Bronchial epithelial cell (primary cell): ENCODE data around the gene KRTAP10-8. TPM values are rescaled to one million over a fixed set of nuclear protein-coding genes. Genes with fewer than 3 reads are reported as not detected.
A peak's percentile ranks its signal among the peaks of the same experiment; 100 is the strongest.

Experiments used
- DNase-seq: peaks from one replicate; pipeline ENCODE4 v3.0.0-alpha.2; 2010; ENCODE audit warnings: low read depth
- FAIRE-seq: peaks from 2 replicates; lab custom pipeline; 2011; peaks lifted over from hg19 to GRCh38; lab: Jason Lieb, UNC
- H3K27me3 ChIP-seq: 2 replicates; pipeline ENCODE4 v1.5.1; 2011; ENCODE audit warnings: low read length; ENCODE audit not compliant: control insufficient read depth, insufficient read depth
- H3K36me3 ChIP-seq: 2 replicates; pipeline ENCODE4 v1.5.1; 2011; ENCODE audit warnings: low read length; ENCODE audit not compliant: control insufficient read depth, insufficient read depth
- H3K4me3 ChIP-seq: 2 replicates; pipeline ENCODE4 v1.5.1; 2011; ENCODE audit warnings: mild to moderate bottlenecking, low read depth, low read length, control low read depth
- total RNA-seq: library from RNA; depleted of rRNA; stranded (reverse); fragments of >200 nt; gene quantifications from 2 replicates; pipeline ENCODE4 v1.2.1, GENCODE V29; 2014
- TF ChIP-seq, protein P1 (sequence below): IDR thresholded peaks from 2 replicates; pipeline ENCODE4 v1.5.1; 2011; ENCODE audit warnings: mild to moderate bottlenecking, moderate library complexity, low read length, control low read depth, inconsistent platforms; ENCODE audit not compliant: insufficient read depth, severe bottlenecking

KRTAP10-8 gene
- total RNA-seq, 1 donor from 2014 or later, result not detected

DNA sequence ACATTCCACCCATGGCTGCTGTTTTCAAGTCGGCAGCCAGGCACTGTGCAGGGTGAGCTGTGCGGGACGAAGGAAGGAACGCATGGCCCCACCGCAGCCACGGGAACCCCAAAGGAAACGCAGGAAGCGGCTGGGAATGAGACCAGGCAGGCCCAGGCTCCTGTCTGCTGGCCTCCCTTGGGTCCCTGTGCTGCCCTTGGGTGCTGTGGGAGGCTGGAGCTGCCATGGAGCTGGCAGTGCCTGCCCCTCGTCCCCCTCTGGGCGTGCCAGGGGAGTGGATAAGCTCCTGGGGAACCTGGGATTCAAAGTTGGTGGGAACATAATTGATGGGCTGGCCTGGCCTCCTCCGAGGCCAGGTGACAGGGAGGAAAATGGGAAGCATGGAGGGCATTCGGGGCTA is 43.6 kb upstream of the KRTAP10-8 start:
- TF ChIP-seq, protein P1, sequence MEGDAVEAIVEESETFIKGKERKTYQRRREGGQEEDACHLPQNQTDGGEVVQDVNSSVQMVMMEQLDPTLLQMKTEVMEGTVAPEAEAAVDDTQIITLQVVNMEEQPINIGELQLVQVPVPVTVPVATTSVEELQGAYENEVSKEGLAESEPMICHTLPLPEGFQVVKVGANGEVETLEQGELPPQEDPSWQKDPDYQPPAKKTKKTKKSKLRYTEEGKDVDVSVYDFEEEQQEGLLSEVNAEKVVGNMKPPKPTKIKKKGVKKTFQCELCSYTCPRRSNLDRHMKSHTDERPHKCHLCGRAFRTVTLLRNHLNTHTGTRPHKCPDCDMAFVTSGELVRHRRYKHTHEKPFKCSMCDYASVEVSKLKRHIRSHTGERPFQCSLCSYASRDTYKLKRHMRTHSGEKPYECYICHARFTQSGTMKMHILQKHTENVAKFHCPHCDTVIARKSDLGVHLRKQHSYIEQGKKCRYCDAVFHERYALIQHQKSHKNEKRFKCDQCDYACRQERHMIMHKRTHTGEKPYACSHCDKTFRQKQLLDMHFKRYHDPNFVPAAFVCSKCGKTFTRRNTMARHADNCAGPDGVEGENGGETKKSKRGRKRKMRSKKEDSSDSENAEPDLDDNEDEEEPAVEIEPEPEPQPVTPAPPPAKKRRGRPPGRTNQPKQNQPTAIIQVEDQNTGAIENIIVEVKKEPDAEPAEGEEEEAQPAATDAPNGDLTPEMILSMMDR, result no peak
- no peak overlapping the region for H3K4me3 ChIP-seq
- FAIRE-seq, result no peak
- H3K27me3 ChIP-seq, result no peaks in the 10 kb centered on the region
- no peaks in the 10 kb centered on the region for H3K36me3 ChIP-seq
- DNase-seq, result no peak

DNA sequence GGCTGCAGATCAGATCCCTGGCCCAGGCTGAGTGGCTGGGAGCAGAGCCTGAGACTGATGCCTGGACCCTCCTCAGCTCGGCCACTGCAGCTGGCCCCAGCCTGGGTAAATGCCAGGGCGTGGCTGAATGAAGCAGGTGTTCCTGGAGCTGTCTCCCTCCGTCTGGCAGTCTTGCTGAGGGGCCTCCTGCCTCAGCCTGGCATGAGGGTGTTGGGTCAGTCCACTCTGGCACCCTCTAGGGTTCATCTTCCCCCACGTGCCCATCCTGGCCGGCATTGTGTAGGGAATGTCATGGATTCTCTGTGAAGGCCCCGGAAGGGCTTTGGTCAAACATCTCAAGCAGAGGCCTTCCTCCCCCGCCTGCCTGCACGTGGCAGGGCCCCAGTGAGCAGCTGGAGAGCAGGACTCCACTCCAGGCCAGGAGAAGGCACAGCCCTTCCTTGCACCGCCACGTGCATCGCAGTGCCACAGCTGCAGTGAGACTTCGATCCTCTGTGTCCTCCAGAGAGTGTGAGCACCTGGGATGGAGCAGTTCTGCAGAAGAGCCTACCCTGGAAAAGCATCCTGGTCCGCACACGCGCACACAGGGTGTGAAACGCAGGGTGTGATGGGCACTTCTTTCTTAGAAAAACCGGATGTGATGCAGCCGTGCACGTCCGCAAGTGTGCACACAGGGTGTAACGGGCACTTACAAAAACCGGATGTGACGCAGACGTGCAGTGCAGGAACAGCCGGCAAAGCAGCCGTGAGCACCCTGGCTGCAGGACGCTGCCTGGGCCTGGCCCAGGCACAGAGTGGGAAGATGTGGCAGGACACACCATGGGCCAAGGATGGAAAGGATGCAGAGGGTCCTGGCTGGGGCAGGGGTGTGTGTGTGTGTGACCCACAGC is 43.0 kb upstream of the KRTAP10-8 start:
- TF ChIP-seq, protein P1, result no peak
- FAIRE-seq (no peak), DNase-seq (no peak)

DNA sequence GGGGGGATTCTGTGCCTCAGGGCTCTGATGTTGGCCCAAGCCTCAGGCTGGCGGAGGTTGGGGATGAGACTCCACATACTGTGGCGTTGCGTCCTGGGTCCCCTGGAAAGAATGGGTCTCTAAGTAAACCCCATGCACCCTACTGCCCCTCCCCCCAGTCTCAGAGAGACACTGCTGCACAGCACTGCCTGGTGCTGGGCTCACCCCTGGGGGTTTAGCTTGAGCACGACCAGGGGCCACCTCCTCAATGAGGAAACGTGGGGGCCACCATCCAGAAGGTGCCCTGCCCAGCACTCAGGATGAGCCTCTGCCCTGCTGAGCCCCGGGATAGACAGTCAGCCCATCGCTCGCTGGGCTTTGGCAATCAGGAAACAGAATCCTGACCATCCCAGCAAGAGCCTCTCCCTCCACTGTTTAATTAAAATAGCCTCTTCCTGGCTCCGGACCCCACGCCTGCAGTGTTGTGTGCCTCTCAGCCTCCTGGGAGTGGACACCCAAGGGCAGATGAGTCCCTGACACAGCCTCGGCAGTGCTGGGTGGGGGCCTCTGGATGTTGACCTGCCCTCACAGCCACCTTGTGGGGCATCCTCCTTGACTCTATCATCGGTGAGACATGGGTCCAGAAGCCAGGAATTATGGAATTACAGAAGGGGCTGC is 41.9 kb upstream of the KRTAP10-8 start:
- DNase-seq (no peak), FAIRE-seq (no peak)
- no peaks in the 10 kb centered on the region for H3K36me3 ChIP-seq
- no peak overlapping the region for H3K4me3 ChIP-seq
- H3K27me3 ChIP-seq, result no peaks in the 10 kb centered on the region
- TF ChIP-seq, protein P1, result no peak

More for the DNA sequence above, 43.0 kb upstream of the KRTAP10-8 start:
- Histone ChIP-seq H3K36me3 (no peaks in the 10 kb centered on the region), H3K27me3 (no peaks in the 10 kb centered on the region), H3K4me3 (no peak overlapping the region)

DNA sequence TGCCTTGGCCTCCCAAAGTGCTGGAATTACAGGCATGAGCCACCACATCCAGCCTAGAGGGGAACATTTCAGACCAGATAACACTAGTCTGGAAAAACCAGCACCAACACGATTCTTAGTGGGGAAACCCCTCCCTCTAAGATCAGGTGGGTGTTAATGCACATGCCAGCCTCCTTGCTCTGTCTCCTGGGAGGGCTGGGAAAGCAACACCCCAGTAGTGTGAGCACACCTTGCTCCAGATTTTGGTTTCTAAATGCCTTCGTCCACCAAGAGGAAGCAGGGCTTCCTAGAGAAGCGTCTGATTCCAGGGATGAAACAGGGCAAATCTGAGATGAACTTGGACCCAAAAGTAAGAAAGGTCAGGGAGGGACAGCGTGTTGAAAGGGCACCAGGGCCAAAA is 40.6 kb upstream of the KRTAP10-8 start:
- FAIRE-seq (no peak), DNase-seq (no peak)
- Histone ChIP-seq H3K27me3 (no peaks in the 10 kb centered on the region), H3K36me3 (no peaks in the 10 kb centered on the region), H3K4me3 (no peak overlapping the region)
- TF ChIP-seq, protein P1, result no peak

DNA sequence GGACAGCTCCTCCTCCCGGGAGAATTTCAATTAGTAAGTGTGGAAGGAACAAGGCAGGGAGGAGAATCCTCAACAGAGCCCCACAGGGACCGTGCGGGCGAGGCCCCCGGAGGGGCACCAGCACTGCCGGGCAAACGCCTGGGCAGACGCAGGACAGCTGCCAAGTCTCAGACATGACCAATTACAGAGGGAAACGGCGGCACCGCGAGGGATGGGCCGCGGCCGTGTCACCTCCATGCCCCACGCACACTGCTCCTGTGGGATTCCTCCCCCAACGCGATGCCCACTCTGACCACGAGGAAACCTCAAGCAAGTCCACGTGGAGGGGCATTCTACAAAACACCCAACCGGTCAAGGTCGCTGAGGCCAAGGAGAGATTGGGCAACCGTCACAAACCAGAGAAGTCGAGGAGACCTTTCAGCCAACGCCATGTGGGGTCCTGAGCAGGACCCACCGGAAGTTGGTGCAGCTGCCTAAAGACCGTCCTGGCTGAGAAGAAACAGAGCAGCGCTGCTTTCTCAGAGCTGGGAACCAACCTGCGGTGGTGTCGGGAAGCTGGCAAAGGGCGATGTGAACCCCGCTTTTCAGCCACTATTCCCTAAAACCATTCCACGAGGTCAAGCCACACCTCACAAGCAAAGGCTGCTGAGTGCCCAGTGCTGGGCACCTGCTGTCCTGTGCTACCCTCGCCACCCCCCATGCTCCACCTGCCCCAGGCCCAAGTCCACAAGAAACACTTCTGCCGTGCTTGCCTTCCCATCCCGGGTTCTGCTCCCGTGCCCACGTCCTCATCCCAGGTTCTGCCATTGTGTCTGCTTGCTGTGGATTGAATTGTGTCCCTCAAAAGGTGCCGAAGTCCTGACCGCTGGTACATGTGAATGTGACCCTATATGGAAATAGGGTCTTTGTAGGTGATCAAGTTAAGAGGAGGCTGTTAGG is 39.8 kb upstream of the KRTAP10-8 start:
- no peaks in the 10 kb centered on the region for H3K27me3 ChIP-seq
- TF ChIP-seq, protein P1, result no peak
- peak; percentile 43 for FAIRE-seq

More for the DNA sequence above, 39.8 kb upstream of the KRTAP10-8 start:
- Histone ChIP-seq H3K4me3 (no peak overlapping the region), H3K36me3 (no peaks in the 10 kb centered on the region)
- no peak for DNase-seq
